K562 (cell line): ENCODE results near the gene WDR1. TPM values are rescaled to one million over a fixed set of nuclear protein-coding genes. Genes with fewer than 3 reads are reported as not detected.

ENCODE experiments used
- ARNT ChIP-seq, 2 experiments: fragments of 450-650 bp; IDR thresholded peaks; 2 replicates each; pipeline ENCODE4 v1.6.1; 2016; ENCODE audit warnings: mild to moderate bottlenecking in 1 of 2
- PHF21A ChIP-seq: fragments of 450-650 bp; IDR thresholded peaks from 2 replicates; pipeline ENCODE4 v1.6.1; 2017; ENCODE audit warnings: low read depth, borderline replicate concordance
- PPARD ChIP-seq: fragments of 250-450 bp; sonication (Bioruptor Pico); IDR thresholded peaks from 2 replicates; pipeline ENCODE4 v1.8.0; 2022; ENCODE audit warnings: inconsistent platforms, mild to moderate bottlenecking, moderate library complexity
- SUPT5H ChIP-seq: fragments of 450-650 bp; IDR thresholded peaks from 2 replicates; pipeline ENCODE4 v1.6.1; 2016
- polyA plus RNA-seq, 8 experiments: library from polyadenylated mRNA; depleted of rRNA in 4 of 8; stranded (reverse) in 5 of 8; unstranded in 3 of 8; fragments of >200 nt; fragmentation: Nextera tagmentation in 2 of 8; fragmentation: Illumina TruSeq in 1 of 8; extraction: Ambion mirVana in 2 of 8; extraction: Trizol in 1 of 8; gene quantifications; 2 replicates each; pipeline versions ENCODE4 v1.2.1 to v1.2.3, GENCODE V29; 2011 to 2014; ENCODE audit warnings: inconsistent platforms in 1 of 8, missing spikeins in 1 of 8
- total RNA-seq, 7 experiments: library from RNA; depleted of rRNA in 6 of 7; stranded (reverse); fragments of >200 nt in 6 of 7; fragmentation: Illumina TruSeq in 2 of 7; extraction: Trizol in 2 of 7; gene quantifications; 2 replicates each; pipeline versions ENCODE4 v1.2.1 to v1.2.3, GENCODE V29; 2011 to 2021; ENCODE audit warnings: low replicate concordance in 1 of 7
- TF ChIP-seq, protein P1 (sequence below), 2 experiments: fragments of 450-650 bp in 1 of 2; sonication (generic) in 1 of 2; formaldehyde crosslinking in 1 of 2; IDR thresholded peaks; 2 replicates each; pipeline versions ENCODE4 v1.7.1 to v1.9.0; 2016 to 2022; ENCODE audit warnings: inconsistent platforms in 1 of 2, mild to moderate bottlenecking in 1 of 2, missing genetic modification reagents in 1 of 2
- TF ChIP-seq, protein P2 (sequence below): sonication (generic); formaldehyde crosslinking; IDR thresholded peaks from 2 replicates; pipeline ENCODE4 v1.8.0; 2023; ENCODE audit warnings: mild to moderate bottlenecking, missing genetic modification reagents

WDR1 gene
- total and polyA plus RNA-seq, 9 of the 15 experiments (the other 6 are each of a cell fraction or from before 2014, with no cell fraction given): 16.1 to 213 (median 125) TPM

DNA sequence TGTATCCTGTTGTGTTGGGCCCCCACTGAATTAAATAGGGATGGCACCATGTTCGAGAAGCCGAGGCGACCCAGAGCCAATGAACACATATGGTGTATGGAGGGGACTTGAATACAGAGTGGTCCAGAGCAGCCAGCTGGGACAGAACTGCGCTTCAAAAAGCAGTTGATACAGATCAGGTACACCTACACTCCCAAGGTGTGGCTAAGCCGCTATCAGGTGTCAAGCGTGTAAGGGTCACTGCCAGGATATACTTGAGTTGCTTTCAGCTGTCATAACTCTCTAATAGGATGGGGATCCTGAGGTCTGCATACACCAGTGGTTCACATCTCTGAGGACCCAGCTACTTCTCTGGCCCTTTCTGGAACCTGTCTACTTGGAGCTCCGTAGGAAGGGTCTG lies 3.2 kb upstream of the WDR1 start (continued):
- TF ChIP-seq PHF21A: no peak
- TF ChIP-seq, protein P1, sequence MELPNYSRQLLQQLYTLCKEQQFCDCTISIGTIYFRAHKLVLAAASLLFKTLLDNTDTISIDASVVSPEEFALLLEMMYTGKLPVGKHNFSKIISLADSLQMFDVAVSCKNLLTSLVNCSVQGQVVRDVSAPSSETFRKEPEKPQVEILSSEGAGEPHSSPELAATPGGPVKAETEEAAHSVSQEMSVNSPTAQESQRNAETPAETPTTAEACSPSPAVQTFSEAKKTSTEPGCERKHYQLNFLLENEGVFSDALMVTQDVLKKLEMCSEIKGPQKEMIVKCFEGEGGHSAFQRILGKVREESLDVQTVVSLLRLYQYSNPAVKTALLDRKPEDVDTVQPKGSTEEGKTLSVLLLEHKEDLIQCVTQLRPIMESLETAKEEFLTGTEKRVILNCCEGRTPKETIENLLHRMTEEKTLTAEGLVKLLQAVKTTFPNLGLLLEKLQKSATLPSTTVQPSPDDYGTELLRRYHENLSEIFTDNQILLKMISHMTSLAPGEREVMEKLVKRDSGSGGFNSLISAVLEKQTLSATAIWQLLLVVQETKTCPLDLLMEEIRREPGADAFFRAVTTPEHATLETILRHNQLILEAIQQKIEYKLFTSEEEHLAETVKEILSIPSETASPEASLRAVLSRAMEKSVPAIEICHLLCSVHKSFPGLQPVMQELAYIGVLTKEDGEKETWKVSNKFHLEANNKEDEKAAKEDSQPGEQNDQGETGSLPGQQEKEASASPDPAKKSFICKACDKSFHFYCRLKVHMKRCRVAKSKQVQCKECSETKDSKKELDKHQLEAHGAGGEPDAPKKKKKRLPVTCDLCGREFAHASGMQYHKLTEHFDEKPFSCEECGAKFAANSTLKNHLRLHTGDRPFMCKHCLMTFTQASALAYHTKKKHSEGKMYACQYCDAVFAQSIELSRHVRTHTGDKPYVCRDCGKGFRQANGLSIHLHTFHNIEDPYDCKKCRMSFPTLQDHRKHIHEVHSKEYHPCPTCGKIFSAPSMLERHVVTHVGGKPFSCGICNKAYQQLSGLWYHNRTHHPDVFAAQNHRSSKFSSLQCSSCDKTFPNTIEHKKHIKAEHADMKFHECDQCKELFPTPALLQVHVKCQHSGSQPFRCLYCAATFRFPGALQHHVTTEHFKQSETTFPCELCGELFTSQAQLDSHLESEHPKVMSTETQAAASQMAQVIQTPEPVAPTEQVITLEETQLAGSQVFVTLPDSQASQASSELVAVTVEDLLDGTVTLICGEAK (IDR thresholded peaks at IDR 0.05): no peak
- TF ChIP-seq, protein P1 (CRISPR knock-in tag; IDR thresholded peaks at IDR 0.05): no peak
- TF ChIP-seq, protein P2, sequence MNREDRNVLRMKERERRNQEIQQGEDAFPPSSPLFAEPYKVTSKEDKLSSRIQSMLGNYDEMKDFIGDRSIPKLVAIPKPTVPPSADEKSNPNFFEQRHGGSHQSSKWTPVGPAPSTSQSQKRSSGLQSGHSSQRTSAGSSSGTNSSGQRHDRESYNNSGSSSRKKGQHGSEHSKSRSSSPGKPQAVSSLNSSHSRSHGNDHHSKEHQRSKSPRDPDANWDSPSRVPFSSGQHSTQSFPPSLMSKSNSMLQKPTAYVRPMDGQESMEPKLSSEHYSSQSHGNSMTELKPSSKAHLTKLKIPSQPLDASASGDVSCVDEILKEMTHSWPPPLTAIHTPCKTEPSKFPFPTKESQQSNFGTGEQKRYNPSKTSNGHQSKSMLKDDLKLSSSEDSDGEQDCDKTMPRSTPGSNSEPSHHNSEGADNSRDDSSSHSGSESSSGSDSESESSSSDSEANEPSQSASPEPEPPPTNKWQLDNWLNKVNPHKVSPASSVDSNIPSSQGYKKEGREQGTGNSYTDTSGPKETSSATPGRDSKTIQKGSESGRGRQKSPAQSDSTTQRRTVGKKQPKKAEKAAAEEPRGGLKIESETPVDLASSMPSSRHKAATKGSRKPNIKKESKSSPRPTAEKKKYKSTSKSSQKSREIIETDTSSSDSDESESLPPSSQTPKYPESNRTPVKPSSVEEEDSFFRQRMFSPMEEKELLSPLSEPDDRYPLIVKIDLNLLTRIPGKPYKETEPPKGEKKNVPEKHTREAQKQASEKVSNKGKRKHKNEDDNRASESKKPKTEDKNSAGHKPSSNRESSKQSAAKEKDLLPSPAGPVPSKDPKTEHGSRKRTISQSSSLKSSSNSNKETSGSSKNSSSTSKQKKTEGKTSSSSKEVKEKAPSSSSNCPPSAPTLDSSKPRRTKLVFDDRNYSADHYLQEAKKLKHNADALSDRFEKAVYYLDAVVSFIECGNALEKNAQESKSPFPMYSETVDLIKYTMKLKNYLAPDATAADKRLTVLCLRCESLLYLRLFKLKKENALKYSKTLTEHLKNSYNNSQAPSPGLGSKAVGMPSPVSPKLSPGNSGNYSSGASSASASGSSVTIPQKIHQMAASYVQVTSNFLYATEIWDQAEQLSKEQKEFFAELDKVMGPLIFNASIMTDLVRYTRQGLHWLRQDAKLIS (CRISPR knock-in tag): no peak
- TF ChIP-seq ARNT (IDR thresholded peaks at IDR 0.05): no peak
- no peak for TF ChIP-seq PPARD (CRISPR knock-in tag)
- TF ChIP-seq SUPT5H: no peak
